Panc1 (cell line): Measurements from ENCODE around the gene FGGY. TPM values are rescaled to one million over a fixed set of nuclear protein-coding genes. Genes with fewer than 3 reads are reported as not detected.

Experiments
- ATAC-seq: fragments of 200-7000 bp; cut with Tn5 transposase; 2 replicates; pipeline ENCODE4 v1.9.1; 2020; ENCODE audit warnings: mild to moderate bottlenecking, moderate library complexity
- BruUV-seq: library from RNA; stranded (reverse); fragments of 400-500 nt; replicated peaks from 2 replicates; lab custom pipeline; 2021; lab: Mats Ljungman, UMichigan
- CTCF ChIA-PET: fragments of 300-600 bp; sonication (Branson Sonifier 250); formaldehyde crosslinking; loops from one replicate; lab custom pipeline; 2022; ENCODE audit warnings: antibody characterized with exemption; lab: Charles Lee
- POLR2A ChIA-PET: fragments of 300-600 bp; sonication (Branson Sonifier 250); formaldehyde crosslinking; loops from one replicate; lab custom pipeline; 2022; ENCODE audit warnings: antibody characterized with exemption; lab: Charles Lee
- DNase-seq: peaks from one replicate; pipeline ENCODE4 v3.0.0-alpha.2; 2010; ENCODE audit warnings: low read depth, low spot score
- H3K27ac ChIP-seq: 2 replicates; pipeline ENCODE4 v1.5.1; 2011; ENCODE audit warnings: mild to moderate bottlenecking, low read length, inconsistent platforms
- H3K27me3 ChIP-seq: fragments of 200-500 bp; sonication (Bioruptor generic); 2 replicates; pipeline ENCODE4 v1.6.0; 2014; ENCODE audit warnings: low read length, inconsistent platforms; ENCODE audit not compliant: control insufficient read depth, insufficient read depth
- H3K36me3 ChIP-seq: fragments of 200-500 bp; sonication (Bioruptor generic); 2 replicates; pipeline ENCODE4 v1.5.1; 2014; ENCODE audit warnings: inconsistent platforms, mild to moderate bottlenecking, low read length, moderate library complexity; ENCODE audit not compliant: control insufficient read depth, insufficient read depth
- H3K4me1 ChIP-seq: 2 replicates; pipeline ENCODE4 v1.5.1; 2011; ENCODE audit warnings: inconsistent platforms, mild to moderate bottlenecking, low read length, moderate library complexity; ENCODE audit not compliant: control insufficient read depth, insufficient read depth
- H3K4me3 ChIP-seq, 2 experiments: 2 replicates each; pipeline ENCODE4 v1.5.1; 2011 to 2012; ENCODE audit warnings: low read depth in 2 of 2, low read length in 2 of 2, mild to moderate bottlenecking in 2 of 2, inconsistent platforms in 1 of 2, moderate library complexity in 1 of 2
- H3K9me3 ChIP-seq: fragments of 200-500 bp; sonication (Bioruptor generic); 2 replicates; pipeline ENCODE4 v1.5.1; 2014; ENCODE audit warnings: low read depth, mild to moderate bottlenecking, inconsistent platforms, low read length, moderate library complexity; ENCODE audit not compliant: control insufficient read depth, insufficient read depth
- CTCF ChIP-seq: fragments of 450-650 bp; IDR thresholded peaks from 2 replicates; pipeline ENCODE4 v1.5.1; 2017; ENCODE audit warnings: mild to moderate bottlenecking
- POLR2AphosphoS5 ChIP-seq: IDR thresholded peaks from 2 replicates; pipeline ENCODE4 v1.6.1; 2012; ENCODE audit warnings: mild to moderate bottlenecking, low read depth, low read length, moderate library complexity
- REST ChIP-seq, 2 experiments: IDR thresholded peaks; 2 replicates each; pipeline ENCODE4 v1.6.1; 2011 to 2012; ENCODE audit warnings: low read depth in 2 of 2, control low read depth in 1 of 2, low read length in 1 of 2, mild to moderate bottlenecking in 1 of 2, moderate library complexity in 1 of 2; ENCODE audit not compliant: insufficient read depth in 1 of 2
- SIN3A ChIP-seq: IDR thresholded peaks from 2 replicates; pipeline ENCODE4 v1.6.1; 2012; ENCODE audit warnings: low read depth, mild to moderate bottlenecking, low read length, moderate library complexity, borderline replicate concordance; ENCODE audit not compliant: insufficient read depth
- TCF7L2 ChIP-seq: IDR thresholded peaks from 2 replicates; pipeline ENCODE4 v1.6.1; 2011; ENCODE audit warnings: mild to moderate bottlenecking, low read depth, low read length, inconsistent platforms
- in situ Hi-C: cut with HindIII; loops from 2 replicates; pipeline ENCODE4 v1.10.0; 2016; ENCODE audit warnings: low sequenced_read_pairs, low pct_unique_long_range_greater_than_20kb
- intact Hi-C: fragments of 100-400 bp; cut with micrococcal nuclease; formaldehyde crosslinking; loops from one replicate; pipeline ENCODE4 v1.10.0; 2022; ENCODE audit not compliant: unreplicated experiment
- total RNA-seq: library from RNA; stranded (reverse); gene quantifications from one replicate; pipeline ENCODE4 v1.2.1, GENCODE V29; 2021; ENCODE audit not compliant: unreplicated experiment

The FGGY gene
- total RNA-seq, 1 experiment from 2014 or later = 15.5 TPM

- H3K4me3 ChIP-seq = no peak overlapping the region
- no peak for TF ChIP-seq POLR2AphosphoS5
- no peak for TF ChIP-seq SIN3A
- no peak for TF ChIP-seq CTCF
- no peak for TF ChIP-seq TCF7L2
- no peak for TF ChIP-seq REST (IDR thresholded peaks at IDR 0.05; ENCODE audit: insufficient read depth in 1 of 2, low read depth in 2 of 2, low read length in 1 of 2)
- no TSS peak for BruUV-seq
- H3K27ac ChIP-seq = no peak overlapping the region
- no peaks in the 10 kb centered on the region for H3K27me3 ChIP-seq
- no peak for ATAC-seq
- H3K9me3 ChIP-seq = no peaks in the 10 kb centered on the region
- CTCF ChIA-PET = no interaction called here
- intact Hi-C loops (no loop called here), in situ Hi-C loops (no loop called here)
- no peaks in the 10 kb centered on the region for H3K4me1 ChIP-seq
- H3K36me3 ChIP-seq = no peaks in the 10 kb centered on the region
- POLR2A ChIA-PET = no interaction called here
- DNase-seq = no peak
Observed at GRCh38 chr1:59549066-59549837, 252.4 kb downstream of the FGGY start.

GRCh38 chr1:59549903-59550302 lies 253.0 kb downstream of the FGGY start:
- no peaks in the 10 kb centered on the region for H3K36me3 ChIP-seq
- BruUV-seq = no TSS peak
- CTCF ChIA-PET = no interaction called here

More at GRCh38 chr1:59549903-59550302, 253.0 kb downstream of the FGGY start:
- DNase-seq (no peak), ATAC-seq (no peak)
- TF ChIP-seq REST (IDR thresholded peaks at IDR 0.05; ENCODE audit: insufficient read depth in 1 of 2, low read depth in 2 of 2, low read length in 1 of 2) = no peak
- no peak for TF ChIP-seq POLR2AphosphoS5
- TF ChIP-seq CTCF = no peak
- no peak for TF ChIP-seq TCF7L2
- TF ChIP-seq SIN3A = no peak
- in situ Hi-C loops = no loop called here
- POLR2A ChIA-PET = no interaction called here
- Histone ChIP-seq H3K4me3 (no peak overlapping the region), H3K4me1 (no peaks in the 10 kb centered on the region), H3K27me3 (no peaks in the 10 kb centered on the region), H3K27ac (no peak overlapping the region), H3K9me3 (no peaks in the 10 kb centered on the region)
- intact Hi-C loops = no loop called here
